Endothelial cell of umbilical vein (primary cell): ENCODE measurements around the gene WDPCP. TPM values are rescaled to one million over a fixed set of nuclear protein-coding genes. Genes with fewer than 3 reads are reported as not detected.
A peak's percentile ranks its signal among the peaks of the same experiment; 100 is the strongest.

Source experiments
- BruUV-seq: library from RNA; stranded (reverse); fragments of 400-500 nt; replicated peaks from 2 replicates; lab custom pipeline; 2021; lab: Mats Ljungman, UMichigan
- CTCF ChIA-PET: fragments of 300-600, 350-600 bp; sonication (Branson Sonifier 250); formaldehyde crosslinking; loops from one replicate; lab custom pipeline; 2021; ENCODE audit warnings: antibody characterized with exemption, inconsistent platforms; lab: Charles Lee
- POLR2A ChIA-PET: fragments of 300-600, 350-600 bp; sonication (Branson Sonifier 250); formaldehyde crosslinking; loops from one replicate; lab custom pipeline; 2021; ENCODE audit warnings: antibody characterized with exemption, inconsistent platforms; lab: Charles Lee
- DNase-seq: peaks from one replicate; pipeline ENCODE4 v3.0.0-alpha.2; 2011; ENCODE audit warnings: low read depth, low spot score
- FAIRE-seq: peaks from 2 replicates; lab custom pipeline; 2011; peaks lifted over from hg19 to GRCh38; lab: Jason Lieb, UNC
- H2AFZ ChIP-seq: 2 replicates; pipeline ENCODE4 v1.6.0; 2012; ENCODE audit warnings: low read depth, low read length, control low read depth, inconsistent platforms
- H3K27ac ChIP-seq: 2 replicates; pipeline ENCODE4 v1.5.1; 2011; ENCODE audit warnings: low read depth, mild to moderate bottlenecking, control low read depth, low read length, moderate library complexity; ENCODE audit not compliant: insufficient read depth
- H3K27me3 ChIP-seq, 2 experiments: 2 replicates each; pipeline versions ENCODE4 v1.6.0 to v1.6.1; 2011; ENCODE audit warnings: low read length in 2 of 2, mixed read lengths in 1 of 2; ENCODE audit not compliant: control insufficient read depth in 2 of 2, insufficient read depth in 2 of 2
- H3K36me3 ChIP-seq, 2 experiments: 2 replicates in 1 of 2; 3 replicates in 1 of 2; pipeline ENCODE4 v1.5.1; 2011; ENCODE audit warnings: low read length in 2 of 2, mild to moderate bottlenecking in 1 of 2, moderate library complexity in 1 of 2; ENCODE audit not compliant: control insufficient read depth in 2 of 2, insufficient read depth in 2 of 2; ENCODE audit errors: extremely low read depth in 1 of 2
- H3K4me1 ChIP-seq: 3 replicates; pipeline ENCODE4 v1.5.1; 2011; ENCODE audit warnings: mild to moderate bottlenecking, low read length; ENCODE audit not compliant: control insufficient read depth, insufficient read depth; ENCODE audit errors: extremely low read depth
- H3K4me2 ChIP-seq: 2 replicates; pipeline ENCODE4 v1.6.1; 2011; ENCODE audit warnings: low read length, control low read depth, mixed read lengths; ENCODE audit not compliant: insufficient read depth
- H3K4me3 ChIP-seq, 3 experiments: fragments of 200-600 bp in 1 of 3; sonication (generic), shearing (Covaris generic) in 1 of 3; replicated peaks in 1 of 3; 2 replicates each; pipeline ENCODE4 v1.5.1; 2011 to 2016; ENCODE audit warnings: control low read depth in 3 of 3, low read length in 3 of 3, mild to moderate bottlenecking in 2 of 3, inconsistent platforms in 1 of 3, low read depth in 1 of 3, moderate library complexity in 1 of 3; ENCODE audit not compliant: insufficient read depth in 1 of 3
- H3K79me2 ChIP-seq: 2 replicates; pipeline ENCODE4 v1.6.0; 2012; ENCODE audit warnings: low read length, inconsistent platforms; ENCODE audit not compliant: control insufficient read depth, insufficient read depth
- H3K9ac ChIP-seq: replicated peaks from 2 replicates; pipeline ENCODE3; 2011; ENCODE audit warnings: low read length, control low read depth; ENCODE audit not compliant: insufficient read depth; ENCODE audit errors: extremely low read depth
- H3K9me1 ChIP-seq: replicated peaks from 3 replicates; pipeline ENCODE4 v1.6.0; 2011; ENCODE audit warnings: mild to moderate bottlenecking, low read length; ENCODE audit not compliant: control insufficient read depth, insufficient read depth; ENCODE audit errors: extremely low read depth
- H3K9me3 ChIP-seq: replicated peaks from 2 replicates; pipeline ENCODE4 v1.5.1; 2012; ENCODE audit warnings: low read length, inconsistent platforms; ENCODE audit not compliant: control insufficient read depth, insufficient read depth
- H4K20me1 ChIP-seq: replicated peaks from 2 replicates; pipeline ENCODE3; 2011; ENCODE audit warnings: mild to moderate bottlenecking, low read length; ENCODE audit not compliant: control insufficient read depth, insufficient read depth; ENCODE audit errors: extremely low read depth
- CTCF ChIP-seq, 2 donors: IDR thresholded peaks; 1 replicate in 1 of 2; 2 replicates in 1 of 2; pipeline ENCODE4 v1.5.1; 2011; ENCODE audit warnings: low read length in 2 of 2, mild to moderate bottlenecking in 2 of 2, moderate library complexity in 2 of 2, control low read depth in 1 of 2, inconsistent platforms in 1 of 2, low read depth in 1 of 2; ENCODE audit not compliant: insufficient read depth in 1 of 2; ENCODE audit errors: extremely low read depth in 1 of 2
- FOS ChIP-seq: IDR thresholded peaks from 2 replicates; pipeline ENCODE4 v1.6.1; 2011; ENCODE audit warnings: mild to moderate bottlenecking, low read length, moderate library complexity, borderline replicate concordance; ENCODE audit not compliant: insufficient read depth
- GATA2 ChIP-seq: IDR thresholded peaks from 2 replicates; pipeline ENCODE4 v1.7.0; 2011; ENCODE audit warnings: low read depth, mild to moderate bottlenecking, moderate library complexity, mixed read lengths, low read length; ENCODE audit not compliant: insufficient read length, insufficient read depth
- JUN ChIP-seq: IDR thresholded peaks from 2 replicates; pipeline ENCODE4 v1.6.1; 2011; ENCODE audit warnings: borderline replicate concordance, low read depth; ENCODE audit not compliant: insufficient read length, insufficient read depth
- MYC ChIP-seq: IDR thresholded peaks from one replicate; pipeline ENCODE4 v1.6.1; 2011; ENCODE audit warnings: mild to moderate bottlenecking, low read depth, low read length
- POLR2AphosphoS5 ChIP-seq: IDR thresholded peaks from 2 replicates; pipeline ENCODE4 v1.6.1; 2012; ENCODE audit warnings: low read depth, mild to moderate bottlenecking, control low read depth, low read length, moderate library complexity; ENCODE audit not compliant: insufficient read depth
- dilution Hi-C: fragments of 300-500 bp; cut with MboI; formaldehyde crosslinking; loops from one replicate; pipeline ENCODE4 v1.15.0; 2019; ENCODE audit warnings: low sequenced_read_pairs; ENCODE audit not compliant: extremely low pct_ligation_motif_present
- intact Hi-C: fragments of 100-400 bp; cut with micrococcal nuclease; formaldehyde crosslinking; loops from one replicate; pipeline ENCODE4 v1.10.0; 2022
- polyA plus RNA-seq, 4 experiments: library from polyadenylated mRNA; depleted of rRNA in 3 of 4; stranded (reverse) in 3 of 4; unstranded in 1 of 4; fragments of >200 nt; gene quantifications; 2 replicates each; pipeline versions ENCODE4 v1.2.1 to v1.2.3, GENCODE V29; 2011 to 2012; ENCODE audit warnings: missing spikeins in 1 of 4
- total RNA-seq: library from RNA; stranded (reverse); gene quantifications from 2 replicates; pipeline ENCODE4 v1.2.3, GENCODE V29; 2021

WDPCP gene
- total and polyA plus RNA-seq, 2 donors (not counting 3 experiments of a cell fraction or from before 2014, with no cell fraction given): 4.0 to 8.8 TPM

GRCh38 chr2:63614448-63614968 is 26.2 kb upstream of the WDPCP start:
- Histone ChIP-seq H3K9ac (no peak overlapping the region), H3K27ac (no peak overlapping the region), H3K27me3 (peaks cover 2 to 6% of the 10 kb centered on the region in 2 experiments), H4K20me1 (no peaks in the 10 kb centered on the region), H3K9me3 (no peaks in the 10 kb centered on the region), H2AFZ (no peak overlapping the region), H3K79me2 (no peaks in the 10 kb centered on the region), H3K9me1 (no peaks in the 10 kb centered on the region), H3K36me3 (no peaks in the 10 kb centered on the region), H3K4me1 (no peaks in the 10 kb centered on the region), H3K4me2 (no peak overlapping the region), H3K4me3 (no peak overlapping the region)
- intact Hi-C loops (loop anchor here (5.0 kb wide), 1 partner anchor 1927 kb away; no protein-coding TSS in a partner anchor), dilution Hi-C loops (no loop called here)
- CTCF ChIA-PET: no interaction called here
- DNase-seq (no peak), FAIRE-seq (no peak)
- TF ChIP-seq POLR2AphosphoS5 (no peak), MYC (no peak), FOS (no peak), CTCF (IDR thresholded peaks at IDR 0.05; ENCODE audit: extremely low read depth in 1 of 2, insufficient read depth in 1 of 2, low read depth in 1 of 2, low read length in 2 of 2) (no peak), JUN (peak; percentile 24), GATA2 (no peak)
- no TSS peak for BruUV-seq
- POLR2A ChIA-PET: no interaction called here
